ENCODE data around the gene C17orf113. TPM values are rescaled to one million over a fixed set of nuclear protein-coding genes. Genes with fewer than 3 reads are reported as not detected.

The C17orf113 gene
- total and polyA plus RNA-seq, 2 experiments from 2014 or later, result 0.46 to 1.1 TPM

- Histone ChIP-seq H3K9me2 (replicated peaks; ENCODE audit: insufficient read depth) (no peaks in the 10 kb centered on the region), H3K4me2 (no peak overlapping the region), H3K27me3 (no peaks in the 10 kb centered on the region), H3K79me2 (no peaks in the 10 kb centered on the region), H3K27ac (no peak overlapping the region), H4K20me1 (ENCODE audit: insufficient read depth, poor library complexity, severe bottlenecking) (no peaks in the 10 kb centered on the region), H3K36me3 (replicated peaks; ENCODE audit: insufficient read depth, low read depth) (no peaks in the 10 kb centered on the region), H3K4me1 (ENCODE audit: insufficient read depth) (no peaks in the 10 kb centered on the region), H2AFZ (no peak overlapping the region), H3K4me3 (no peak overlapping the region), H3K9me3 (ENCODE audit: low read depth) (no peaks in the 10 kb centered on the region)
- no peak for DNase-seq (ENCODE audit: low spot score)
- no peak for TF ChIP-seq EZH2 (IDR thresholded peaks at IDR 0.05; ENCODE audit: borderline replicate concordance)
- TF ChIP-seq EZH2phosphoT487 (IDR thresholded peaks at IDR 0.05; ENCODE audit: low read depth, severe bottlenecking, unreplicated experiment), result no peak
- TF ChIP-seq CTCF (IDR thresholded peaks at IDR 0.05; ENCODE audit: poor library complexity), result no peak
- WGBS (ENCODE audit: low lambda C conversion rate, missing lambda C conversion rate), result 65% methylated on average over 5 of the region's 5 CpGs
These were observed 11.5 kb upstream of the C17orf113 start for GRCh38 chr17:42061646-42062487.

- 85% methylated on average over 4 of the region's 4 CpGs for WGBS (ENCODE audit: low lambda C conversion rate, missing lambda C conversion rate)
- no peaks in the 10 kb centered on the region for H3K79me2 ChIP-seq
- H3K27ac ChIP-seq, result no peak overlapping the region
- H3K36me3 ChIP-seq (replicated peaks; ENCODE audit: insufficient read depth, low read depth), result no peaks in the 10 kb centered on the region
- TF ChIP-seq CTCF (IDR thresholded peaks at IDR 0.05; ENCODE audit: poor library complexity), result no peak
- no peak for TF ChIP-seq EZH2 (IDR thresholded peaks at IDR 0.05; ENCODE audit: borderline replicate concordance)
- no peak for TF ChIP-seq EZH2phosphoT487 (IDR thresholded peaks at IDR 0.05; ENCODE audit: low read depth, severe bottlenecking, unreplicated experiment)
- no peaks in the 10 kb centered on the region for H3K9me2 ChIP-seq (replicated peaks; ENCODE audit: insufficient read depth)
- DNase-seq (ENCODE audit: low spot score), result no peak
- H3K4me2 ChIP-seq, result no peak overlapping the region
- H3K4me3 ChIP-seq, result no peak overlapping the region
- H4K20me1 ChIP-seq (ENCODE audit: insufficient read depth, poor library complexity, severe bottlenecking), result no peaks in the 10 kb centered on the region
- H2AFZ ChIP-seq, result no peak overlapping the region
- no peaks in the 10 kb centered on the region for H3K4me1 ChIP-seq (ENCODE audit: insufficient read depth)
- no peaks in the 10 kb centered on the region for H3K9me3 ChIP-seq (ENCODE audit: low read depth)
- H3K27me3 ChIP-seq, result no peaks in the 10 kb centered on the region
These were observed 9.8 kb upstream of the C17orf113 start for GRCh38 chr17:42060231-42060630.

GRCh38 chr17:42059815-42060214 is 9.4 kb upstream of the C17orf113 start:
- Histone ChIP-seq H3K4me2 (no peak overlapping the region), H3K79me2 (no peaks in the 10 kb centered on the region), H3K27me3 (no peaks in the 10 kb centered on the region), H3K9me3 (ENCODE audit: low read depth) (no peaks in the 10 kb centered on the region), H3K9me2 (replicated peaks; ENCODE audit: insufficient read depth) (no peaks in the 10 kb centered on the region), H3K36me3 (replicated peaks; ENCODE audit: insufficient read depth, low read depth) (no peaks in the 10 kb centered on the region), H4K20me1 (ENCODE audit: insufficient read depth, poor library complexity, severe bottlenecking) (no peaks in the 10 kb centered on the region), H3K4me1 (ENCODE audit: insufficient read depth) (no peaks in the 10 kb centered on the region), H3K4me3 (no peak overlapping the region), H3K27ac (no peak overlapping the region), H2AFZ (no peak overlapping the region)
- WGBS (ENCODE audit: low lambda C conversion rate, missing lambda C conversion rate), result 83% methylated on average over 4 of the region's 4 CpGs
- DNase-seq (ENCODE audit: low spot score), result no peak
- TF ChIP-seq CTCF (IDR thresholded peaks at IDR 0.05; ENCODE audit: poor library complexity) (no peak), EZH2phosphoT487 (IDR thresholded peaks at IDR 0.05; ENCODE audit: low read depth, severe bottlenecking, unreplicated experiment) (no peak), EZH2 (IDR thresholded peaks at IDR 0.05; ENCODE audit: borderline replicate concordance) (no peak)
